Posterior vena cava (tissue), 2 donors: ENCODE measurements around the gene AP2A1. TPM values are rescaled to one million over a fixed set of nuclear protein-coding genes. Genes with fewer than 3 reads are reported as not detected.
"Not testable (repeated sequence)": the region's sequence is repeated elsewhere in the genome, so short reads cannot be mapped to it uniquely, and the experiment has no call there.

Experiments
- DNase-seq: peaks from one replicate; pipeline ENCODE4 v3.0.0-alpha.2; 2020; ENCODE audit warnings: low spot score
- intact Hi-C, 2 donors: fragments of 100-400 bp; cut with DNase I; formaldehyde crosslinking; loops; one replicate each; pipeline versions ENCODE4 v1.14.1 to v1.14.2; 2022 to 2023
- total RNA-seq, 2 donors: library from RNA; stranded (reverse); fragmentation: NEBNext Ultra II Directional; extraction: Animal tissue kit (Norgen Biotek cat#: 25700); gene quantifications; one replicate each; pipeline ENCODE4 v1.2.1, GENCODE V29; 2021
- donor health status: DM: yes; HTN: yes; CAD: no.
- donor health status: DM: yes; HTN: yes; CAD: no.

AP2A1 gene
- total RNA-seq, 2 donors from 2014 or later, result 81.7 to 88.1 TPM

- no peak for DNase-seq
- intact Hi-C loops, result loop anchor here in 1 of 2 donors (5.0 kb wide), 1 partner anchor 40 kb away; the partner anchor contains the start of gene AP2A1
Observed at GRCh38 chr19:49807058-49807903, 40.5 kb downstream of the AP2A1 start.

- intact Hi-C loops, result loop anchor here in 1 of 2 donors (5.0 kb wide), 1 partner anchor 41 kb away; the partner anchor contains the start of gene AP2A1
- DNase-seq, result no peak
Observed at GRCh38 chr19:49807904-49808675, 41.3 kb downstream of the AP2A1 start.

- intact Hi-C loops, result loop anchor here in 1 of 2 donors (5.0 kb wide), 1 partner anchor 41 kb away; the partner anchor contains the start of gene AP2A1
- peak; percentile 98 for DNase-seq
Observed at GRCh38 chr19:49808711-49809159, 41.9 kb downstream of the AP2A1 start.

GRCh38 chr19:49809160-49809940 is 42.5 kb downstream of the AP2A1 start:
- intact Hi-C loops, result loop anchor here in 1 of 2 donors (5.0 kb wide), 1 partner anchor 42 kb away; the partner anchor contains the start of gene AP2A1
- peak; percentile 88 for DNase-seq

GRCh38 chr19:49809941-49810389 is 43.2 kb downstream of the AP2A1 start:
- intact Hi-C loops, result loop anchor here in 1 of 2 donors (5.0 kb wide), 1 partner anchor 43 kb away; the partner anchor contains the start of gene AP2A1
- DNase-seq, result no peak

GRCh38 chr19:49811328-49811727 is 44.5 kb downstream of the AP2A1 start:
- DNase-seq, result no peak
- intact Hi-C loops, result no loop called here

- DNase-seq, result no peak
- intact Hi-C loops, result no loop called here
Observed at GRCh38 chr19:49812452-49812996, 45.7 kb downstream of the AP2A1 start.

GRCh38 chr19:49812997-49813861 is 46.4 kb downstream of the AP2A1 start, which contains the start of gene FUZ:
Gene FUZ, minus strand, starts transcription at chr19:49813292. Its CDS starts 186 bp downstream, at chr19:49813106.
- DNase-seq, result peak; percentile 99
- intact Hi-C loops, result no loop called here

- intact Hi-C loops, result no loop called here
- no peak for DNase-seq
Observed at GRCh38 chr19:49814010-49814409, 47.2 kb downstream of the AP2A1 start.

- DNase-seq, result no peak
- intact Hi-C loops, result no loop called here
Observed at GRCh38 chr19:49816590-49816989, 49.8 kb downstream of the AP2A1 start.

GRCh38 chr19:49817964-49818648 is 51.3 kb downstream of the AP2A1 start, which contains the start of gene MED25:
Gene MED25, plus strand, starts transcription at chr19:49818289. Its CDS starts 53 bp downstream, at chr19:49818342.
- DNase-seq, result peak; percentile 96
- intact Hi-C loops, result no loop called here

- DNase-seq, result no peak
- intact Hi-C loops, result no loop called here
Observed at GRCh38 chr19:49818649-49819370, 52.0 kb downstream of the AP2A1 start.

GRCh38 chr19:49819452-49820115 is 52.8 kb downstream of the AP2A1 start:
- DNase-seq, result not testable (repeated sequence)
- intact Hi-C loops, result loop anchor here in 1 of 2 donors (10.0 kb wide), 1 partner anchor 1215 kb away; the partner anchor contains the start of gene KLK12

GRCh38 chr19:49820125-49820524 is 53.3 kb downstream of the AP2A1 start:
- intact Hi-C loops, result loop anchor here in 1 of 2 donors (10.0 kb wide), 1 partner anchor 1215 kb away; the partner anchor contains the start of gene KLK12
- DNase-seq, result no peak

GRCh38 chr19:49823472-49823871 is 56.7 kb downstream of the AP2A1 start:
- intact Hi-C loops, result loop anchor here in 1 of 2 donors (10.0 kb wide), 1 partner anchor 1211 kb away; the partner anchor contains the start of gene KLK12
- DNase-seq, result no peak
